Mesenchymal stem cell (in vitro differentiated cells and primary cell): ENCODE results near the gene MED12L.

Source experiments
- DNase-seq: peaks from one replicate; pipeline ENCODE4 v3.0.0-alpha.2; 2013
- H2AFZ ChIP-seq: one replicate; pipeline ENCODE4 v1.6.1; 2013; ENCODE audit warnings: low read depth, mild to moderate bottlenecking, control low read depth, inconsistent platforms, low read length, moderate library complexity
- H2AK5ac ChIP-seq: 2 replicates; pipeline ENCODE4 v1.6.1; 2013; ENCODE audit warnings: low read length, moderate library complexity, mild to moderate bottlenecking, inconsistent platforms; ENCODE audit not compliant: severe bottlenecking
- H2BK120ac ChIP-seq: one replicate; pipeline ENCODE4 v1.6.1; 2013; ENCODE audit warnings: low read depth, mild to moderate bottlenecking, inconsistent platforms, low read length, moderate library complexity
- H2BK12ac ChIP-seq, 2 experiments: one replicate each; pipeline ENCODE4 v1.6.1; 2013; ENCODE audit warnings: inconsistent platforms in 2 of 2, low read length in 2 of 2, mild to moderate bottlenecking in 2 of 2, moderate library complexity in 2 of 2, control low read depth in 1 of 2
- H2BK15ac ChIP-seq: one replicate; pipeline ENCODE4 v1.6.1; 2013; ENCODE audit warnings: mild to moderate bottlenecking, low read depth, inconsistent platforms; ENCODE audit not compliant: poor library complexity, severe bottlenecking
- H2BK5ac ChIP-seq: 2 replicates; pipeline ENCODE4 v1.6.1; 2013; ENCODE audit warnings: low read depth, mild to moderate bottlenecking, low read length, control low read depth, inconsistent platforms; ENCODE audit not compliant: poor library complexity, severe bottlenecking
- H3K14ac ChIP-seq, 2 experiments: one replicate each; pipeline ENCODE4 v1.6.1; 2013; ENCODE audit warnings: inconsistent platforms in 2 of 2, low read length in 2 of 2, control low read depth in 1 of 2, mild to moderate bottlenecking in 1 of 2, moderate library complexity in 1 of 2
- H3K18ac ChIP-seq, 2 experiments: one replicate each; pipeline ENCODE4 v1.6.1; 2013; ENCODE audit warnings: inconsistent platforms in 2 of 2, low read length in 2 of 2, control low read depth in 1 of 2, low read depth in 1 of 2, mild to moderate bottlenecking in 1 of 2
- H3K23ac ChIP-seq, 2 experiments: one replicate each; pipeline ENCODE4 v1.6.1; 2013; ENCODE audit warnings: inconsistent platforms in 2 of 2, low read length in 2 of 2, mild to moderate bottlenecking in 2 of 2, moderate library complexity in 2 of 2, control low read depth in 1 of 2
- H3K27ac ChIP-seq: 2 replicates; pipeline ENCODE4 v1.5.1; 2013; ENCODE audit warnings: mild to moderate bottlenecking, moderate library complexity, low read length, control low read depth, inconsistent platforms; ENCODE audit not compliant: poor library complexity, severe bottlenecking
- H3K27me3 ChIP-seq, 2 experiments: 2 replicates each; pipeline versions ENCODE4 v1.6.1 to v1.7.0; 2013; ENCODE audit warnings: low read length in 2 of 2, mild to moderate bottlenecking in 2 of 2, moderate library complexity in 2 of 2, control low read depth in 1 of 2, inconsistent platforms in 1 of 2; ENCODE audit not compliant: control insufficient read depth in 1 of 2, insufficient read depth in 1 of 2
- H3K36me3 ChIP-seq, 2 experiments: 2 replicates each; pipeline versions ENCODE4 v1.6.1 to v1.7.0; 2013; ENCODE audit warnings: low read length in 2 of 2, control low read depth in 1 of 2, inconsistent platforms in 1 of 2, low read depth in 1 of 2, mild to moderate bottlenecking in 1 of 2; ENCODE audit not compliant: insufficient read depth in 2 of 2, control insufficient read depth in 1 of 2
- H3K4ac ChIP-seq, 2 experiments: one replicate each; pipeline ENCODE4 v1.6.1; 2013; ENCODE audit warnings: inconsistent platforms in 2 of 2, low read length in 2 of 2, mild to moderate bottlenecking in 2 of 2, moderate library complexity in 2 of 2, control low read depth in 1 of 2, low read depth in 1 of 2
- H3K4me1 ChIP-seq: 2 replicates; pipeline ENCODE4 v1.6.1; 2013; ENCODE audit warnings: low read depth, low read length, control low read depth; ENCODE audit not compliant: control insufficient read depth, insufficient read depth
- H3K4me2 ChIP-seq: 2 replicates; pipeline ENCODE4 v1.6.1; 2013; ENCODE audit warnings: low read length, mild to moderate bottlenecking, inconsistent platforms; ENCODE audit not compliant: poor library complexity, severe bottlenecking
- H3K4me3 ChIP-seq, 2 experiments: 2 replicates each; pipeline versions ENCODE4 v1.5.1 to v1.7.0; 2013; ENCODE audit warnings: low read length in 2 of 2, mild to moderate bottlenecking in 2 of 2, control low read depth in 1 of 2, low read depth in 1 of 2; ENCODE audit not compliant: insufficient read depth in 1 of 2
- H3K79me1 ChIP-seq: replicated peaks from 2 replicates; pipeline ENCODE4 v1.6.1; 2013; ENCODE audit warnings: mild to moderate bottlenecking, control low read depth, low read length, inconsistent platforms; ENCODE audit not compliant: poor library complexity, severe bottlenecking
- H3K9ac ChIP-seq: 2 replicates; pipeline ENCODE4 v1.7.0; 2013; ENCODE audit warnings: mild to moderate bottlenecking, low read length, moderate library complexity
- H3K9me3 ChIP-seq: 2 replicates; pipeline ENCODE4 v1.7.0; 2013; ENCODE audit warnings: mild to moderate bottlenecking, low read length; ENCODE audit not compliant: control insufficient read depth
- H4K8ac ChIP-seq: one replicate; pipeline ENCODE4 v1.6.1; 2013; ENCODE audit warnings: inconsistent platforms, mild to moderate bottlenecking, low read length, moderate library complexity
- H4K91ac ChIP-seq: one replicate; pipeline ENCODE4 v1.6.1; 2013; ENCODE audit warnings: mild to moderate bottlenecking, low read length, inconsistent platforms
- WGBS: methylation state at CpG from one replicate; pipeline ENCODE4 v1.1.7; 2013; ENCODE audit warnings: mixed read lengths; 5-methylcytosine and 5-hydroxymethylcytosine counted together

Gene MED12L

DNA sequence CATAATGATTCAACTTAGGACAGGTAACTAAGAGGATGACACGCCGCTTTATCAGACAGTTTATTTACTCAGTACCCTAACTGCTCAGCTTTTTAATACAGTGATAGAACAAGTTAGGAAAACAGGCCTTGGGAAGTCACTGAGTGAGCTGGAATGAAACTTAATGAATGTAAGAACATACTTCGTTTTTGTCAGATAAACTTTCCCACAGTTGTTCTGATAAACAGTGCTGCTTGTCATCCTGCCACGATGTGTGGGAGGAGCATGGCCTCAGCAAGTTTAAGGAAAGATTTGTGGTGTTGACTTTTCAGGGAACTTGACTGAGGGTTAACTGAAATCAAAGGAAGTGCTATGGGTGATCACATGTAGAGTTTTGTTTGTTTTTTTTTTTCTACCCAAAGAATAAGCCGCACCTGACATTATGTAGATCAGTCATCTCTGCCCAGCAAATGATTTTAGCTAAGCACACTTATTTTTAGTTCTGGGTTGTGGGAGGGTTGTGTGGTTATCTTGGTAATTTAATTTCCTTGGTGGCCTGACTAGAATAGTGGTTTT lies 198.5 kb downstream of the MED12L start:
- Histone ChIP-seq H3K23ac (no peak overlapping the region), H3K4me3 (no peak overlapping the region), H2BK120ac (no peak overlapping the region), H4K91ac (no peak overlapping the region), H3K79me1 (no peaks in the 10 kb centered on the region), H3K27ac (no peak overlapping the region), H3K9me3 (no peaks in the 10 kb centered on the region), H3K9ac (peak overlapping the region; percentile 20), H2AFZ (no peak overlapping the region), H2AK5ac (no peak overlapping the region), H2BK5ac (no peak overlapping the region), H3K36me3 (no peaks in the 10 kb centered on the region), H3K4ac (no peak overlapping the region), H2BK12ac (no peak overlapping the region), H3K27me3 (no peaks in the 10 kb centered on the region), H3K4me1 (no peaks in the 10 kb centered on the region), H3K4me2 (no peak overlapping the region), H2BK15ac (no peak overlapping the region), H3K18ac (no peak overlapping the region), H3K14ac (no peak overlapping the region), H4K8ac (no peak overlapping the region)
- 0% methylated on average over 2 of the region's 5 CpGs for WGBS
- peak; percentile 82 for DNase-seq

DNA sequence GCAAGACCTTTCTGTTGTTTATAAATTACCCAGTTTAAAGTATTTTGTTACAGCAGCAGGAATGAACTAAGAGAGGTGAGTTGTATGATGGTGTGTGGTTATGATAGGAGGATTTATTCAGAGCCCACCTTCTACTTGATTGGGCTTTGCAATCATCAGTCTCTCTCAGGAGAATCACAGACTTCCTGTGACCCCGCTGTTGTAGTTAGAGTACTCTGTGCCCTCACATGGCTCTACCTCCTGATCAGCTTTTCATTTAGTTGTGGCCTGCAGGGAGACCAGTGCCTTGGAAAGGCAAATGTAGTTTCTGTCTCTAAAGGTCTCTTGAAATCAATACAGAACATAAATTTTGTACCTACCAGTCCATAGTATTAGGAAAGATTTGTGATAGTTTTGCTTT lies 200.5 kb downstream of the MED12L start:
- H2BK120ac ChIP-seq, result no peak overlapping the region
- H4K8ac ChIP-seq, result no peak overlapping the region
- H2BK5ac ChIP-seq, result no peak overlapping the region
- no peak overlapping the region for H3K4me3 ChIP-seq
- H3K9me3 ChIP-seq, result no peaks in the 10 kb centered on the region
- H2AK5ac ChIP-seq, result no peak overlapping the region
- H3K27ac ChIP-seq, result no peak overlapping the region
- DNase-seq, result no peak
- H3K36me3 ChIP-seq, result no peaks in the 10 kb centered on the region
- H3K27me3 ChIP-seq, result no peaks in the 10 kb centered on the region
- H3K79me1 ChIP-seq, result no peaks in the 10 kb centered on the region
- no peak overlapping the region for H2BK12ac ChIP-seq
- H3K14ac ChIP-seq, result no peak overlapping the region
- H3K4me2 ChIP-seq, result no peak overlapping the region
- no peak overlapping the region for H3K23ac ChIP-seq
- H3K4ac ChIP-seq, result no peak overlapping the region
- no peaks in the 10 kb centered on the region for H3K4me1 ChIP-seq
- no peak overlapping the region for H2BK15ac ChIP-seq
- H3K9ac ChIP-seq, result no peak overlapping the region
- no peak overlapping the region for H3K18ac ChIP-seq
- no peak overlapping the region for H4K91ac ChIP-seq
- WGBS, result 88% methylated on average over 1 of the region's 1 CpG
- no peak overlapping the region for H2AFZ ChIP-seq

DNA sequence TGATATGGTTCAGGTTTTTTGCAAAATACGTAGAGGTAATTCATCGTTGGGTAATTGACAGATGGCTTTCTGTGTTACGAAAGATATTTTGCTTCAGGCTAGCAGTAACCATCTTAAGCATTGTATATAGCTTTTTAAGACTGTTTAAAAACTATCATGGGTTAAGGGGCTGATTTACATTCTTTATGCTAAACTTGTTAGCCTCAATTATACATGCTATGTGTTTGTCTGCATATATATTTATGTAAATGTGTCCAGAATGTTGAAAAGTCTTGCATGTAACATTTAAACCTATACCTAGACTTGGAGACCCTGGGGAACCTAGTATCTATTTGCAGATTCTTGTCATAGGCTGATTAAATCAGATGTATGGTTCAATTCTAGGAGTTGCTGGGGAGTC lies 204.0 kb downstream of the MED12L start:
- no peak overlapping the region for H2BK5ac ChIP-seq
- no peak overlapping the region for H3K23ac ChIP-seq
- no peak overlapping the region for H3K9ac ChIP-seq
- H2AK5ac ChIP-seq, result no peak overlapping the region
- no peaks in the 10 kb centered on the region for H3K36me3 ChIP-seq
- H3K27ac ChIP-seq, result no peak overlapping the region
- H2AFZ ChIP-seq, result no peak overlapping the region
- H3K4me2 ChIP-seq, result no peak overlapping the region
- no peaks in the 10 kb centered on the region for H3K79me1 ChIP-seq
- H3K4me3 ChIP-seq, result no peak overlapping the region
- H3K14ac ChIP-seq, result no peak overlapping the region
- no peak overlapping the region for H2BK12ac ChIP-seq
- H3K4me1 ChIP-seq, result peaks cover 3% of the 10 kb centered on the region
- no peak overlapping the region for H2BK120ac ChIP-seq
- 69% methylated on average over 2 of the region's 3 CpGs for WGBS
- no peak overlapping the region for H4K8ac ChIP-seq
- H3K4ac ChIP-seq, result no peak overlapping the region
- no peak overlapping the region for H4K91ac ChIP-seq
- no peak for DNase-seq
- no peaks in the 10 kb centered on the region for H3K27me3 ChIP-seq
- no peak overlapping the region for H3K18ac ChIP-seq
- H2BK15ac ChIP-seq, result no peak overlapping the region
- H3K9me3 ChIP-seq, result no peaks in the 10 kb centered on the region

DNA sequence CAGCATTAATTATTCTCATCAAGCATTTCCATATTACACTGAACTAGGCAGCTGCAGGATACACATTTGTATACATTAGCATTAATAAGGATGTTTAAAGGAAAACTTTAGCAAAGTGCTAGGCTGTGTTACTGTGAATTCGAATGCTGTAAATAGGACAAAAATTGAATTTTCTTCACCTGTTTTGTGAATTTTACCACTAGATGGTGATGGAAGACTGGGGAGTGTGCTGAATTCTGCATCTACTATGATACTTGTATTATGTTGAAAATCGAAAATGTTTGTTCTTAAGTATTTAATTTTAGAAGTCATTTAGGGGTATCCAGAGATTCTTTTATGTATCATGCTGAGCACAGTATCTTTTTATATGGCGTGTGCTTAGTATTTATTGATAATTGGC lies 205.2 kb downstream of the MED12L start:
- no peaks in the 10 kb centered on the region for H3K36me3 ChIP-seq
- no peak overlapping the region for H2BK5ac ChIP-seq
- no peak overlapping the region for H4K91ac ChIP-seq
- no peak overlapping the region for H3K14ac ChIP-seq
- peak; percentile 57 for DNase-seq
- no peak overlapping the region for H4K8ac ChIP-seq
- H3K4ac ChIP-seq, result no peak overlapping the region
- H3K23ac ChIP-seq, result no peak overlapping the region
- H3K27me3 ChIP-seq, result no peaks in the 10 kb centered on the region
- no peak overlapping the region for H3K18ac ChIP-seq
- H2AK5ac ChIP-seq, result no peak overlapping the region
- H3K4me1 ChIP-seq, result peaks cover 3% of the 10 kb centered on the region
- H2BK12ac ChIP-seq, result no peak overlapping the region
- no peaks in the 10 kb centered on the region for H3K79me1 ChIP-seq
- no peak overlapping the region for H2AFZ ChIP-seq
- H3K9me3 ChIP-seq, result no peaks in the 10 kb centered on the region
- no peak overlapping the region for H2BK15ac ChIP-seq
- H3K4me2 ChIP-seq, result no peak overlapping the region
- WGBS, result 66% methylated on average over 3 of the region's 3 CpGs
- no peak overlapping the region for H3K27ac ChIP-seq
- H2BK120ac ChIP-seq, result no peak overlapping the region
- no peak overlapping the region for H3K4me3 ChIP-seq
- no peak overlapping the region for H3K9ac ChIP-seq
